Activated T-cell treated with anti-CD3 and anti-CD28 coated beads, Interleukin-2, amount 50 U/mL, for 48 hours (primary cell): ENCODE data around the gene RNF151.
A peak's percentile ranks its signal among the peaks of the same experiment; 100 is the strongest.
"Not testable (repeated sequence)": the region's sequence is repeated elsewhere in the genome, so short reads cannot be mapped to it uniquely, and the experiment has no call there.

Source experiments
- DNase-seq, 2 experiments: peaks; one replicate each; pipeline ENCODE4 v3.0.0-alpha.2; 2020

RNF151 gene

DNA sequence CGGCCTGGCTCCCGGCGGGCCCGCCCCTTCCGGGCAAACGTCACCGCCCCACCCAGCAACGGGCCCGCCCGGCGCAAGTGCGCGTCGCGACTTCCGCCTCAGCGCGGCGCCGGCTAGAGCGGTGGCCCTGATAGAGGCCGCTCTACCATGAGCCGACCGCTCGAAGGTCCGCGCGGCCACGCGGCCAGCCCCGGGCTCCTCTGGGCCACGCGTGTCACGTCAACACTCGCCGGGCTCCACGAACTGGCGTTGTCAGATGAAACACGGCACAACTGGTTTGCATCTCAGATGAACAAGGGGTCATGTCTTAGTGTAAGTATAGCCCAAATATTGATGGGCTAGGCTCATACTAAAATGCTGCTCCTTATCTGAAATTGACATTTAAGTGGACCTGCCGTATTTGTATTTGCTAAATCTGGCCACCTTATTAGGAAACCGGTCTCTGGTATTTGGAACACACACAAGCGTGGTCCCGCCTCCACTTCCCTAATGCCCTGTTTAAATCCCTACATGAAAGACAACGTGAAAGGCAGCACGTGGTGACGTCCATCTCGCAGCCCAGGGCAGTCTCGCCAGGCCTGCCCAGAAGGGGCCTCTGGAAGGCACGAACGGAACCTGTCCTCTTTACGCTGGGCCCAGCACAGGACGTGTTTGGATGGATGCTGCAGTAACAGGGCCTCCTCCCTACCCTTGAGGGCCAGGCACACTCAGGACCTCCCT is 43.3 kb downstream of the RNF151 start, which contains the start of gene ZNF598:
TSS of gene ZNF598 (minus strand) at position 31 of the 720 bp plus-strand sequence.
- DNase-seq: peak; percentile 83 to 86

DNA sequence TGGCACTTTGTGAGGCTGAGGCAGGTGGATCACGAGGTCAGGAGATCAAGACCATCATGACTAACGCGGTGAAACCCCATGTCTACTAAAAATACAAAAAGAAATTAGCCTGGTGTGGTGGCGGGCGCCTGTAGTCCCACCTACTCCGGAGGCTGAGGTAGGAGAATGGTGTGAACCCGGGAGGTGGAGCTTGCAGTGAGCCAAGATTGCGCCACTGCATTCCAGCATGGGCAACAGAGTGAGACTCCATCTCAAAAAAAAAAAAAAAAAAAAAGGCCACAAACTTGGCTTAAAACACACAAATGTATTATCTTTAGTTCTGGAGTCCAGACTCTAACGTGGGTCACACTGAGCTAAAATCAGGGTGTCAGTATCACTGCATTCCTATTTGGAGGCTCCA is 45.1 kb downstream of the RNF151 start:
- DNase-seq: not testable (repeated sequence)

DNA sequence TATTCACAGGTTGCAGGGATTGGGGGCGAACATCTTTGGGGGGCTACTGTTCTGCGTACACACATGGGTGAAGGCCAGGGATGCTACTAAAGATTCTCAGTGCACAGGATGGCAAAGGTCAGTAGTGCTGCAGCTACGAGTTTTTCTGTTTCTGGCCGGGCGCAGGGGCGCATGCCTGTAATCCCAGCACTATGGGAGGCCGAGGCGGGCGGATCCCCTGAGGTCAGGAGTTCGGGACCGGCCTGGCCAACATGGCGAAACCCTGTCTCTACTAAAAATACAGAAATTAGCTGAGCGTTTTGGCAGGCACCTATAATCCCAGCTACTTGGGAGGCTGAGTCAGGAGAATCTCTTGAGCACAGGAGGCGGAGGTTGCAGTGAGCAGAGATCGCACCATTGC is 46.9 kb downstream of the RNF151 start:
- no peak for DNase-seq

DNA sequence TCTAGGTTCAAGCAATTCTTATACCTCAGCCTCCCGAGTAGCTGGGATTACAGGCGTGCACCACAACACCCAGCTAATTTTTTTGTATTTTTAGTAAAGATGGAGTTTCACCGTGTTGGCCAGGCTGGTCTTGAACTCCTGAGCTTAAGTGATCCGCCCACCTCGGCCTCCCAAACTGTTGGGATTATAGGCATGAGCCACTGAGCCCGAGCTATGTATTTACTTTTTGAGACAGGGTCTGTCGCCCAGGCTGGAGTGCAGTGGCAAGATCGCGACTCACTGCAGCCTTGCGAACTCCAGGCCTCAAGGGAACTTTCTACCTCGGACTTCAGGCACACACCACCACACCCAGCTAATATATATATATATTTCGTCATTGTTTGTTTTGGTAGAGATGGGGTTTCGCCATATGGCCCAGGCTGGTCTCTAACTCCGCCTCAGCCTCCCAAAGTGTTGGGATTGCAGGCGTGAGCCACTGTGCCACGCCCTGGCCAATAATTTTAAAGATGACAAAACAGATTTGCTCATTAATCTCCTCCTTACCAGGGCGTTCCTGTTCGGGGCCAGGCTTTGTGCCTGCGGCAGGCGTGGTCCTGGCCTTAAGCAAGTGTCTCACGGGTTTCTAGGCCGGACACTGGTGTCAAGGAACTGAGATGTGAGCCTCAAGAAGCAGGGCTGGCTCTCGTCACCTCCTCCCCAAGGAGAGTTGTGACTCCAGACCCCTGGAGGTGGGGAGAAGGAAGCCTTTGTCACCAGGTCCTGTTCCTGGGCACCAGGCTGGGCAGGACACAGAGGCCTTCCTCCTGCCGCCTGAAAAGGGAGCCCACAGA is 48.7 kb downstream of the RNF151 start:
- DNase-seq: no peak

GRCh38 chr16:2015947-2016208 is 49.2 kb downstream of the RNF151 start:
- DNase-seq: no peak

DNA sequence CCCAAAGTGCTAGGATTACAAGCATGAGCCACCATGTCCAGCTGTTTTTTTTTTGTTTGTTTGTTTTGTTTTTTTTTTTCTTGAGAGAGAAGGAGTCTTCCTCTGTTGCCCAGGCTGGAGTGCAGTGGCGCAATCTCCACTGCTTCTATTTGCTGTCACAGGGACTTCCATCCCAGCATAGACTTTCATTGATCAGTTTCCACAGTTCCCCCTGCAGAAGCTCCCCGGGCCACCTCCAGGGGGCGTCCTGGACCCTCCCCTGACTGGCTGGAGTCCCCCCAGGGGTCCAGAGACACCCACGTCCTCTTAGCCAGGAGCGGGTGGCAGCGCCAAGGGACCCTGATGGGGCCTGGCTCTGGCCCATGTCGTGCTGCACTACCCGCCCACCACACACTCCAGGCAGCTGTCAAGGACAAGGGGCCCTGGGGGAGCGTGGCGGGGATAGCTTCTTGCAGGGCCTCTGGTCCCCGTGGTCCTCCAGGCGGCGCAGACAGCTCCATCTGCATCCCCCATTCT is 49.8 kb downstream of the RNF151 start:
- DNase-seq: peak; percentile 49 to 55
